Measurements from ENCODE around the gene SIAH3.
"Not testable (repeated sequence)": the region's sequence is repeated elsewhere in the genome, so short reads cannot be mapped to it uniquely, and the experiment has no call there.

SIAH3 gene, protein sequence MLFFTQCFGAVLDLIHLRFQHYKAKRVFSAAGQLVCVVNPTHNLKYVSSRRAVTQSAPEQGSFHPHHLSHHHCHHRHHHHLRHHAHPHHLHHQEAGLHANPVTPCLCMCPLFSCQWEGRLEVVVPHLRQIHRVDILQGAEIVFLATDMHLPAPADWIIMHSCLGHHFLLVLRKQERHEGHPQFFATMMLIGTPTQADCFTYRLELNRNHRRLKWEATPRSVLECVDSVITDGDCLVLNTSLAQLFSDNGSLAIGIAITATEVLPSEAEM

DNA sequence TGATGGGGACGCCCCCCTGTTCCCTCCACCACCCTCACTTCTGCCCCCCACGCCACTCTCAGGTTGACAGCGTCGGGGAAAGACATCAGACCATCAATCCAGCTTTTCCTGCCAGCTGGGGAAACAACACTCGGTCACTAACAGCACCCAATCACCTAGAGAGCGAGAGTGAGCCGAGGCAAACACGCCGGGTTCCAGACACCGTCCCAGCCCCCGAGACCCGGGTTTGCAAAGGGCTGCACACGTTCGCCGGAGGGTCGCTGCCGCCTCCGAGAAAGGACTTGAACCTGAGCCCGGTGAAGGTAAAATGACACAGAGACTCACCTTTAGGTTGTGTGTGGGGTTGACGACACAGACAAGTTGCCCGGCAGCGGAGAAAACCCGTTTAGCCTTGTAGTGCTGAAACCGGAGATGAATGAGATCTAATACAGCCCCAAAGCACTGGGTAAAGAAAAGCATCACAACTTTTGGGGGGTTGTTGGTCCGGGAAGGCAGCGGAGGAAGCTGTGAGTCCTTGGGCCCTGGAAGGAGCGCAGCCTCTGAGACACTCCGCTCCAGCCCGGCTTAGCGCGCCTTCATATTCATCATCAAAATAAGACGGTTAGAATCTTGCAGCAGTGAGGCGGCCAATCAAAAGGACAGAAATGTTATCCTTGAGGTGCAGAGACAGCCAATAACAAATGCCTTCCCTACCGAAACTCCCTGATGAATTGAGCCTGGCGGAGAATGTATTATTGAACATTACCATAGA is at the start of gene SIAH3:
Gene SIAH3 (minus strand): TSS at position 583 of the 751 bp plus-strand sequence. CDS start 124 bp downstream, at position 459.
- no peak for FAIRE-seq

DNA sequence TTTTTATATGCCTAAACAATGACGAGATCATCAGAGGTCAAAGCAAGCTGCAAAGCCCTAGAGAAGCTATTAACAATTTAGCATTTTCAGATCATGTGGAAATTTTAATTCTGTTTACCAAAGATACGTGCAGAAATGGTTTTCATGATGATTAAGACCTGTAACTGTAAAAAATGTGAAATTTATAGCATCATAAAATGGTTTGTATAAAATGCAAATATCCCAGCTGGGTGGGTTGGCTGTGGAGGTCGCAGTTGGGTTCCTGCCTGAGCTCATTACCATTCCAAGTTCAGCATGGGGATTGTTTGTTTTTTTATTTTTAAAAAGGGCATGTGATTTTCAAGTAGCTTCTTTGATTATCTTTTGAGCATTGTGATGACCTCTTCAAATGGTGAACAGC is 47.9 kb upstream of the SIAH3 start:
- FAIRE-seq, result no peak

DNA sequence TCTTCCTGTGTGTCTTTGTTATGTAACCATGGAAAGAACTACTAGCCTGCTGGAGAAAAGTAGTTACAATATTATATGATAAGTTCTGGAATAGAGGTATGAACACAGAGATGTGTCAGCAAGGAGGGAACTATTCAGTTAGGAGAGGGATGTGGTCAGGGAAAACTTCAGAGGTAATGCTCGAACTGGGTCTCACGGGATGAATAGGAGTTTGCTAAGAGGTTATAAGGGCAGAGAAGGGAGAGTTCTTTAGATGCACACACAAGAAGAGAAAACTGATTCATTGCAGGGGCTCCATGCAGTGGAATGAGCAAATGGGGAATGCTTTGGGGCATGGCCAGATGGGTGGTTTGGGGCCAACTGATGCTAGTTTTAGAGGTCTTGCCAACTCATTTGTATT is 46.0 kb upstream of the SIAH3 start:
- FAIRE-seq, result no peak

DNA sequence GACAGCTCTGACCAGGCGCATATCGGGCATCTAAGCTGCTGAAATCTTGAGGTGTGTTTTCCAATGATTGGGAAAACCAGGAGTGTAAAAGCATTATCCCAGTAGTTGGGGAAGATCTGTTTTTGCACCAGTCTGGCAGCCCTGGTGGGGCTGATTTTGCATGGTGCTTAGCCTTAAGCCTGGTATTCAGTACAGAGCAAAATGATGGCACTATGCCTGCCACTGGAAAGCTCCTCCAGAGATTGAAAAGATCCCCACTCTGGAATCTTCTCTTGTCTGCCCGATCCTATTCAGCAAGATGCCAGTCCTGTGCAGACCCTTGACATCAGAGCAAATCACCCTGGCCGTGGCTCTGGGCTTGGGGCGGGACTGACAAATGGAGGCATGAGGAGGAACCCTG is 44.7 kb upstream of the SIAH3 start:
- FAIRE-seq, result no peak

DNA sequence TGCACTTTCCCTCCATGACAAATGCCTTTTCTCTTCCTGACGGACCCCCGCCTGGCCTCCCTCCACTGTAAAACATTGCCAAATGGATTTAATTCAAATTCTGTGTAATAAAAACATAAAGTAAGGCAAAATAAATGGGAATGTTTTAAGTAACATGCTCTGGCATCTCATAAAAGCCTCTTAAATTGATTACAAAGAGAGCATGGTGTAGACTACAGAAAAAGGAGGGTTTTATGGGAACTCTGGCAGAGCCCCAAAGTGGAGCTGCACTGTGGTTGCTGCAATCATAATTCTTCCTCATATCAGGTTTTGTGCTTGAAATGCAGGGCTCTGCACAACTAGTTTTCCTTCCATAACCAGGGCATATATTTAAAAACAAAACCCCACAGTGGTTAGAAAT is 44.3 kb upstream of the SIAH3 start:
- FAIRE-seq, result no peak

DNA sequence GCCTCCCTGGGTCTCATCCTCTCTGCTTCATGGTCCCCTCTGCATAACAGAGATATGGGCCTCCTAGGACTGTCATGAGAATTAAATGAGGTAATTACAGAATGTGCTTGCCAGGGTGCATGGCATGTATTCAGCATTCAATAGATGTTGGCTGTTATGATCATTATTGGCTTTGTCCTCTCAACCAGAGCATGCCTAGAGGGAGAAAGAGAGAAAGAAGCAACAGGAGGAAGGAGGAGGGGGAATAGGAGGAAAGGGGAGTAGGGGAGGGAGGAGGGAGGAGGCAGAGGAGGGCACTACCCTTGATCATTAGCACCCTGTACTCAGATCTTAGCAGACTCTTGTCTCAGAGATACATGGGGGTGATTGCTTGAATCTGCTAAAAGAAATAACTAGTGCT is 41.0 kb upstream of the SIAH3 start:
- FAIRE-seq, result no peak

DNA sequence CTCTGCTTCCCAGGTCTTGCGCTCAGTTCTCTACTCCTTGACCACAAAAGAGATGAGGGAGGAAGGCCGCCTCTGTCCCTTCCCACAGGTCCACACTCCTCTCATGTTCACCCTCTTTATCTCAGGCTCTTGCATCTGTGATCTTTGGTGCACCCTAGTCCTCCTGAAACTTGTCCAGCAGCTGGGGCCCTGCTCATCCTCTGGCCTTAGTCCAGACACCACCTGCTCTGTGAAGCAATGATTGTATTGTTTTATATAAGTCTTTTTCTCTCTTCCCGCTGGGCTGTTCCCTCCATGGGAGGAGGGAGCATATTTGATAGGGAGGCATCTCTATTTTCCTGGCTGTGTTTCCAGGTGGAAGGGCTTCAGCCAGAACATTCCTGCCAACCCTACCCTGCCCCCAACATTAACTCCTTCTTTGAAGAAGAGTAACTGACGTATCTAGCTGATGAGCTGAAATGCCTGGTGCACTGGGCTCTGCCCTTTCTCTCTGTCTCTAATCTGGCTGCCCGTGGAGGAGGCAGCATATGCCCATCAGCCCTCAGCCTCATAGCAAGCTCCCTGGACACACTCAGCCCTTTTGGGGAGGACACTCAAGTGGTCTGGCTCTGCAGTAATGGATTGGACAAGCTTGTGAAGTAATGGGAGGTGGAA is 38.2 kb upstream of the SIAH3 start:
- FAIRE-seq, result no peak

DNA sequence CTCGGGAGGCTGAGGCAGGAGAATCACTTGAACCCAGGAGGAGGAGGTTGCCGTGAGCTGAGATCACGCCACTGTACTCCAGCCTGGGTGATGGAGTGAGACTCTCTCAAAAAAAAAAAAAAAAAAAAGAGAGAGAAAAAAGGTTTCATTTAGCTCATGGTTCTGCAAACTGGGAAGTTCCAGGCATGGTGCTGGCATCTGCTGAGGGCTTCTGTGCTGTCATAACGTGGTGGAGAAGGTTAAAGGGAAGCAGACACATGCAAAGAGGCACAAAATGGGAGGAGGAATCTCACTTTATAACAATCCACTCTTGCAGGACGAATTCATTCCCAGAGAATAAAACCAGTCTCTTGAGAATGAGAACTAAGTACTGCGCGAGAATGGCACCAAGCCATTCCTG is 34.9 kb upstream of the SIAH3 start:
- no peak for FAIRE-seq

DNA sequence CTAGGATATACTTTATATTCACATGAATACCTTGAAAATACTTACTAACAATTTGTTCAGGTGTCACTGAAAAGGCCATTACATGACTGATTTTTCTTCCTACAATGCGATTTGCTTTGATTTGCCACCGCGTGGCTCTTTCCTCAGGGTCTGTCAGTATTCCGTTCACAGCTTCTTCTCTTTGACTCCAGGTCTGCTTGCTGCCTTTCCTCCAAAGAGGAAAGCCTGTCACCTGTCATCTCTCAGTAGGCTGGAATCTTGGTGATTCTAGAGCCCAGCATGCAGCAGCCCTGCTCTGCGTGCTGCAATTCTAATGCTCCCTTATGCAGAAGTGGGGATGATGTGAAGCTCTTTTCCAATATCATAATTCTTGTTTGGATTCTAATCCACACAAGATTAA is 33.6 kb upstream of the SIAH3 start:
- FAIRE-seq, result no peak

DNA sequence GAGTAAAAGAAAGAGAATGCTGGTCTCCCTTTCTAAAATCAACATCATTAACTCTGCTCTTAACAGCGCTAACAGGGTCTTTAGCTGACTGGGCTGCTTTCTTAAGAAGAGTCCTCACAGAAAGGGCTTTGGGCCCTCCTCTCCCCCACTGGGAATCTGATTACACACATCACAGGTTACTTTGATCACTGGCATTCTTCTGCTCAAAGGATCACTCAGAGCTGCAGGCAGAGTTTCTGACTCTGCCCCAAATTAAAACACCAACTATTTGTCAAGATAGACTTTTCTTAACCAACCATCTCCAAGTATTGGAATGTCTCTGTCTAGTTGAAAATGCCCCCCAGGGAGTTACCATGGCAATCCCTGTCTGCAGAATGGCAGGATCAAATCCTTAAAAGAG is 31.1 kb upstream of the SIAH3 start:
- FAIRE-seq, result no peak

DNA sequence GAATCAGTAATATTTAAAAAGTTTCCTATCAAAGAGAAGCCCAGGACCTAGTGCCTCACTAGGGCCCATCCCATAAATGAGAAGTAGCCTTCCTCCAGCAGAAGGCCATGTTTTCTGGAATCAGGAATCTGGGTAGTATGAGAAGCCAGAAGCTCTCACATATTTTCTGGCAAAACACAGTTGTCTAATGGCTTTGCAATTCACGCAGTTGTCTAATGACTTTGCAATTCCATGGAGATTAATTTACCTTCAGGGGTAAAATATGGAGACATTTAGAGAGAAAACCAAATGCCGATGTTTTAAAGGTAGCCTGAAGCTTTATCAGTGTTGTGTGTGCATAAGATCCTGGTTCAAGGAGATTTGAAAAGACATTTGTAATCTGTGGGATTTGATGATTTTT is 29.8 kb upstream of the SIAH3 start:
- FAIRE-seq, result no peak

DNA sequence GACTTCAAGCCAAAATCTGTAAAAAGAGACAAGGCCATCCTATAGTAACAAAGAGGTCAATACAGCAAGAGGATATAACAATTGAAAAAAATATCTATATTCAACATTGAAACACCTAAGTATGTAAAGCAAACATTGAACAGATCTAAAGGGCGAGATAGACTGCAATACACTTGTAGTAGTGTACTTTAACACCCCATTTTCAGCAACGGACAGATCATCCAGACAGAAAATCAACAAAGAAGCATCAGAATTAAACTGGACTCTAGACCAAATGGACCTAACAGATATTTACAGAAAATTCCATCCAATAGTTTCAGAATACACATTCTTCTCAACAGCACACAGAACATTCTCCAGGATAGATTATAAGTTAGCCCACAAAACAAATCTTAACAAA is 28.7 kb upstream of the SIAH3 start:
- FAIRE-seq, result no peak

DNA sequence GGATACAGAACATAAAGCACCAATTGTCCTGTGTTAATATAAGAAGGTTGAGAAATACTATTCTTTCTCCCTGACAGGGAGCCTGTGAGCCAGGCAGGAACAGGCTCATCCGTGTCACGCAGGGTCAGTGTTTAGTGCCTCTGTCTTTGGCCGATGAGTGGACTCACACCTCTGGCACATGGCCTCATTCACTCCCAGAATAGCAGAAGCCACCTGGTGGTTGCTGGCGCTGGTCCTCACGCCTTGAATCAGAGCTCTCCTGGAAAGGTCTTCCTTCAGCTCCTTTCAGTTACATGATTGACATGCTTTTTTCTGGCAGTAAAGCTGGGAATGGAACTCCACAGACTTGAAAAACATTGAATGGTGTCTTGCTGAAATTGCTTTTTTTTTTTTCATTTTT is 28.1 kb upstream of the SIAH3 start:
- no peak for FAIRE-seq

DNA sequence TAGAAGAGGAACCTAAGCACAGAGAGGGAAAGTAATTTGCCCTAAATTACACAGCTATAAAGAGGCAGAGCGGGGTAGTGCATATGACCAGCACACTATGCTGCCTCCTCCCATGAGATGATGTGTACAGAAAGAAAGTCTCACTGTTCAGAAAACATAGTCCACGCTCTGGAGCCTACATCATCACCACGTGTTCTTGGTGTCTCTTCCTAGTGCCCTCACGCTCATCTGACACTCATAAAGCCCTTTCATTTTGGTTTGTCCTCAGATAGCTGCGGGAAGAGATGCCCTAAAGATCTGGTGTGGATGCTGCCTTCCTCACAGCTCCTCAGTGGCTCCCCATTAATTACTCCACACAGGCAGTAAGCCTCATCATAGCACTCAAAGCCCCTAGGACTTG is 27.4 kb upstream of the SIAH3 start:
- no peak for FAIRE-seq

DNA sequence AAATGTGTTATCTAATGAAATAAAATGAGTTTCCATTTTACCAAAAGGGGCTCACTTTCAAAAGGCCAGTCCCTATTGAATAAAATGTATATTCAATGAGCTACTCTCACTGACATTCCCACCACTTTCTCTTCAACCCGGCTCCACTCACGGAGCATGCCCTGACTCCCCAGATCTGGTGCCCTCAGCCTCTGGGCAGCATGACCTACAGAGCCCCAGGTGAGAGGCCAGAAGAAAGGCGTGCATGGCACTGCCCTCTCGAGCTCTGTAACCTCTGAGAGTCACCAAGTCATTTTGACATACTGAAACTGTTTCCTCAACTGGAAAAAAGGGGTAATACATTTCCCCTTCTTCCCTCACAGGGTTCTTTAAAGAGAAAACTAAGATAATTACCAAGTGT is 25.2 kb upstream of the SIAH3 start:
- FAIRE-seq, result no peak

DNA sequence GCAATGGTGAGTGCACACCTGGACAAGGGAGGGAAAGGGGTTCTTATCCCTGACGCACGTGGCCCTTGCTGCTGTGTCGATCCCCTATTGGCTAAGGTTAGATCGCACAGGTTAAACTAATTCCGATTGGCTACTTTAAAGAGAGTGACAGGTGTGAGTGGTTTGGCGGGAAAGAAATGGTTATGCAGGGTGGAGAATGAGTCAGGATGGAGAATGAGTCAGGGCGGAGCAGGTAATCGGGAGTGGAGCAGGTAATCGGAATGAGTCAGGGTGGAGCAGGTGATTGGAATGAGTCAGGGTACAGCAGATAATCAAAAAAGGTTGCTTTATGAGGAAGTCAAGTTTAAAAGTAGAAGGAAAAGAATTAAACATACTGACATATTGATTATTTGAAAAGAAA is 24.4 kb upstream of the SIAH3 start:
- no peak for FAIRE-seq

DNA sequence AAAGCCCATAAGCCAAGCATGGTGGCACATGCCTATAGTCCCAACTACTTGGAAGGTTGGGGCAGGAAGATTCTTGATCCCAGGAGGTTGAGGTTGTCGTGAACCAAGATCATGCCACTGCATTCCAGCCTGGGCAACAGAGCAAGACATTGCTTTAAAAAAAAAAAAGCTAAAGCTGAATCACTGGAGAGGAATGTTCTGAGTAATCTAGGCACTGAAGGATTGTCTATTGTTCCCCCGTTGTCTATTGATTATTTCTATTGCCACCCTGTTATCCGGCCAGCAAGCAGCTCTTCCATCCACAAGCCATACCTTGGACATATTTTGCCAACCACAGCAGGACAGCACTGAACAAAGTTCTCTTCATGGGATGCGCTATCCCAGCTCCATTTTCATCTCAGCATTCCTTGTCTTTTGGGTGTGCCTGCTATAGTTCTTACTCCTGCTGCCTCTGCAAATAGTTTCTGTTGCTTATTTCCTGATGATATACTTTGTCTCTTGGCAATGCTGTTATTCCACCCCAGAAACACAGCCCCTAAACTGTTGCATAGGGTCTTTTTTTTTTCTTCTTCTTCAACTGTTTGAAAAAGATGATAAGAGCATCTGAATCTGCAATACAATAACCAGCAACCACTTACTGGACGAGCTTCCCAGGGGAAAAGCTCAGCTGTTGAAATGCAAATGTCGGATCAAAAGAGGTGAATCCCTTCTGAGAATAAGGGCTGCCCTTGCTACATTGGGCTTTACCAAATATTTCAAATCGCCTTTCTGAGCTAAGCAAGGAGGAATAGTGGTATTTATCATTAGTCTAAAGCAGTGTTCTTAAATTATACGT is 22.2 kb upstream of the SIAH3 start:
- no peak for FAIRE-seq

DNA sequence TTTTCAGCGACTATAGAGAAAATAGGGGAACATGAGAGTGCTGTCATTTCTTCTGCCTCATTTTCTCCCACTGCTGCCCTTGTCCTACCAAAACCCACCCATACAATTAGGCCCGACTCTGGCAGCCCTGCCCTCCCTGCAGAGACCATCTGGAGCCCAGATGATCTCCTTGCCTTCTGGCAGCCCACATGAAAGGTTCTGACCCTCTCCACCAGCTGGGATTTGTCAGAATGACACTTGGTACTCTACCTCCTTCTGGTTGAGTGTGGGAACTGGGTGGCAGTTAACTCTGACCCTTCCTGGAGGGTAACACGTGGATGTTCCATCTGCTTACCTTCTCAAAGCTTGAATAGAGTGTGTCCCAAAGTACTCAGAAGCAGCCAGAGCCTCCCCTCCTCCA is 21.0 kb upstream of the SIAH3 start:
- FAIRE-seq, result no peak

DNA sequence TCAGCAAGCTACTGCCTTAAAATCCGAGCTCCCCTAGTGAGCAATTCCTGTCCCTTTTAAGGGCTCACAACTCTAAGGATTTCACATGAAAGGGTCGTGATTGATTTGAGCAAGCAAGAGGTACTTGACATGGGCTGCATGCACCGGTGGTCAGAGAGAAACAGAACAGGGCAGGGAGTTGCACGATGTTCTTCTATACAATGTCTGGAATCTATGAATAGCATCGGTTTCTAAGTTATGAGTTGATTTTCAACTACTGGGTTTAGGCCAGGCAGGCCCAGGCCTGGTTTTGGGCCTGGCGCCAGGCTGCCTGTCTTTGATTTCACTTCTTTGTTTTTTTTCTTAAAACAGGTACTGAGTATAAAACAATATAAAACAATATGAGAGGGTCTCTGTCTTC is 19.6 kb upstream of the SIAH3 start:
- not testable (repeated sequence) for FAIRE-seq

DNA sequence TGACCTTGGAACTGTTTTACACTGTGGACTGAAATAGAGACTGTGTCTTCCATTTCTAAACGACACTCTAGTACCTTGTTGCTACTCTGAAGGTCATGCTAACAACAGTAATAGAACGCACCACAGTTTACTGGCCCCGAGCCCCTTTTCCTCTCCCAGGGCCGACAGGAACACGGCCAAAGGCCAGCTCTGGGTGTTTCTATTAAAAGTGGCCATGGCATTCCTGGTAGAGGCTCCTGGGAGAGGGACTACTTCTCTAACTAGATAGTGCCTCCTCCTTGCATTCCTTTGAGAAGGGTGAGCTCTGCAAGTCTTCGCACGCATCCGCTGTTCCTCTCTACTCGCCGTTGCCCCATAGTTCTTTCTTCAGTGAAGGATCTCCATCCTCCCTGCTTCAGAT is 18.7 kb upstream of the SIAH3 start:
- no peak for FAIRE-seq

DNA sequence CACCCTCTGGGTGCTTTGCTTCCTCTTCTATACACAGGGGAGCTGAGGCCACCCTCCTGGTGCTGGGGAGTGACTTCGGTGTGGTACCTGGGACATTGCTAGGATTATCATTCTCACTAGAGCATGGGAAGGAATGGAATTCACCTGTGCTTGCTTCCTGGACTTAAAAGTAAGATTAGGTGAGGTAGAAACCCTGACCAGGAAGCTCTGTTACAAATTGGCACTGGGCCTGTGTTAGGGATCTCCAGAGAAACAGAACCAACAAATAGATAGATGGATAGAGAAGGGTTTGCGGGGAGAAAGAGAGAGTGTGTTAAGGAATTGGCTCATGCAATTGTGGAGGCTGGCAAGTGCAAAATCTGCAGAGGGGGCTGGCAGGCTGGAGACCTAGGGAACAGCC is 13.9 kb upstream of the SIAH3 start:
- no peak for FAIRE-seq

DNA sequence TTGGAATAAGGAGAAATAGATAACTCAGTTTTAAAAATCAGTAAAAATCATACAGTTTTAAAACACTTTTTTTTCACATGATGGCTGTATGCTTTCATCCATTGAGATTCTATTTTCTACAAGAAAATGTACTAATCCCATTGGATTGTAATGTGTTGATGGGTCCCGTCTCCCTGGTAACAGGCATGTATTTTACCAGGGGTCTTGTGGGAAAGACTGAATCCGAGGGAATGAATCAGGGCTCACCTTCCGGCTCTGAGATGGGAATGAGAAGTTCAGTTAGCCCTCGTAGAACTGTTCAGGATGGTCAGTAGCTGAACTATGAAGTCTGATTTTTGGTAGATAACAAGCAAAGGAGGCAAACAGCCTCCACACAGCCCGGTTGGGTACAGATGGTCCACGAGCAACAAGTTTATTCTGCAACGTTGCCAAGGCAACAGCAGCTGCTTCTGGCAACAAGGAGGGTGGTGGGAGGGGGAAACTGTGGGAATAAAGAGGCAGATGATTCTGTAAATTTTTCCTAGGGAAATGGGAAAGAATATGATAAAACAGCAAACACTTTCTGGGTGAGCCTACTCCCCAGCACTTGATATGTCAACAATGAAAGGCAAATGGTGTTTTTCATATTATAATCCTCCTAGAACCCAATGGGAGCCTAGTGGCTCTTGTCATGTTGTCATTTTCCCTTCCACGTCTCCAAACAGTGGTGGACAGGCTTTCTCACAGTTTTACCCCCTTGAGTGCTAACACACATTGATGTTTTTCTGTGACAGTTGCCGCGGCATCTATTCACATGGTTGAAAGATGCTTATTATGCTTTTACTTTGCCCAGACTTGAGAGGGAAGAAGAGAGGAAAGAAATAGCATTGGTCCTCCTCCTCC is 12.4 kb upstream of the SIAH3 start:
- no peak for FAIRE-seq

All from colon (tissue), 2 donors.